H1 (cell line): Measurements from ENCODE around the gene FOXN4. TPM values are rescaled to one million over a fixed set of nuclear protein-coding genes. Genes with fewer than 3 reads are reported as not detected.

Experiments
- CTCF ChIA-PET: fragments of 300-600 bp; sonication (Branson Sonifier 250); formaldehyde crosslinking; loops from one replicate; lab custom pipeline; 2021; ENCODE audit not compliant: partially characterized antibody; lab: Charles Lee
- POLR2A ChIA-PET: fragments of 300-600 bp; sonication (Branson Sonifier 250); formaldehyde crosslinking; loops from one replicate; lab custom pipeline; 2021; ENCODE audit warnings: inconsistent platforms; ENCODE audit not compliant: partially characterized antibody; lab: Charles Lee
- DNase-seq, 2 experiments: peaks; one replicate each; pipeline versions ENCODE4 v3.0.0 to v3.0.0-alpha.2; 2010 to 2022; ENCODE audit warnings: low spot score in 2 of 2, low read depth in 1 of 2, mixed read lengths in 1 of 2
- FAIRE-seq: peaks from 2 replicates; lab custom pipeline; 2011; peaks lifted over from hg19 to GRCh38; lab: Jason Lieb, UNC
- H2AFZ ChIP-seq: 2 replicates; pipeline ENCODE4 v1.8.1; 2012; ENCODE audit warnings: low read length, inconsistent platforms
- H2AK5ac ChIP-seq: 2 replicates; pipeline ENCODE4 v1.6.1; 2013; ENCODE audit warnings: low read depth, low read length
- H2BK120ac ChIP-seq: replicated peaks from 2 replicates; pipeline ENCODE3; 2013; ENCODE audit warnings: low read depth, low read length, inconsistent platforms
- H2BK12ac ChIP-seq: 2 replicates; pipeline ENCODE4 v1.6.1; 2013; ENCODE audit warnings: low read depth, low read length
- H2BK15ac ChIP-seq: 2 replicates; pipeline ENCODE4 v1.6.1; 2013; ENCODE audit warnings: low read length
- H2BK20ac ChIP-seq: 2 replicates; pipeline ENCODE4 v1.6.1; 2013; ENCODE audit warnings: low read length
- H2BK5ac ChIP-seq: 2 replicates; pipeline ENCODE4 v1.6.1; 2013; ENCODE audit warnings: low read depth, low read length
- H3K14ac ChIP-seq: 2 replicates; pipeline ENCODE4 v1.6.1; 2013; ENCODE audit warnings: inconsistent platforms; ENCODE audit not compliant: insufficient read length
- H3K18ac ChIP-seq: 2 replicates; pipeline ENCODE4 v1.6.1; 2013; ENCODE audit warnings: low read length; ENCODE audit errors: extremely low read depth
- H3K23ac ChIP-seq: 2 replicates; pipeline ENCODE4 v1.6.1; 2013; ENCODE audit warnings: inconsistent platforms; ENCODE audit not compliant: insufficient read length
- H3K23me2 ChIP-seq: 2 replicates; pipeline ENCODE4 v1.6.1; 2013; ENCODE audit warnings: low read depth, low read length
- H3K27ac ChIP-seq: 2 replicates; pipeline ENCODE4 v1.6.1; 2011; ENCODE audit warnings: low read depth, low read length, inconsistent platforms
- H3K27me3 ChIP-seq, 4 experiments: replicated peaks in 1 of 4; 1 replicate in 1 of 4; 2 replicates in 3 of 4; pipeline versions ENCODE4 v1.6.1 to v1.8.1; 2011 to 2013; ENCODE audit warnings: low read length in 3 of 4, mild to moderate bottlenecking in 3 of 4, inconsistent platforms in 2 of 4, mixed read lengths in 2 of 4, moderate library complexity in 1 of 4; ENCODE audit not compliant: control insufficient read depth in 3 of 4, insufficient read depth in 3 of 4; ENCODE audit errors: extremely low read depth in 1 of 4
- H3K36me3 ChIP-seq, 4 experiments: 2 replicates each; pipeline versions ENCODE4 v1.6.1 to v1.8.1; 2011 to 2013; ENCODE audit warnings: mild to moderate bottlenecking in 4 of 4, low read length in 3 of 4, moderate library complexity in 2 of 4, control low read depth in 1 of 4, inconsistent platforms in 1 of 4; ENCODE audit not compliant: insufficient read depth in 4 of 4, control insufficient read depth in 2 of 4
- H3K4ac ChIP-seq: replicated peaks from 2 replicates; pipeline ENCODE3; 2013; ENCODE audit warnings: low read length, low read depth, mixed read lengths, inconsistent platforms; ENCODE audit not compliant: insufficient read length
- H3K4me1 ChIP-seq, 4 experiments: replicated peaks in 1 of 4; 1 replicate in 1 of 4; 2 replicates in 3 of 4; pipeline versions ENCODE4 v1.6.1 to v1.8.1; 2011 to 2013; ENCODE audit warnings: low read length in 3 of 4, inconsistent platforms in 2 of 4, mixed read lengths in 1 of 4; ENCODE audit not compliant: insufficient read depth in 4 of 4, control insufficient read depth in 3 of 4
- H3K4me2 ChIP-seq, 2 experiments: 2 replicates each; pipeline versions ENCODE4 v1.6.1 to v1.8.1; 2011 to 2013; ENCODE audit warnings: low read depth in 2 of 2, low read length in 2 of 2, control low read depth in 1 of 2, inconsistent platforms in 1 of 2, mild to moderate bottlenecking in 1 of 2; ENCODE audit not compliant: insufficient read depth in 1 of 2
- H3K4me3 ChIP-seq, 4 experiments: fragments of 200-600, 300-600 bp in 1 of 4; sonication (generic), shearing (Covaris generic), sonication (Bioruptor Twin) in 1 of 4; 2 replicates each; pipeline versions ENCODE4 v1.5.1 to v1.8.1; 2011 to 2016; ENCODE audit warnings: low read length in 4 of 4, low read depth in 3 of 4, control low read depth in 2 of 4, inconsistent platforms in 2 of 4, mild to moderate bottlenecking in 2 of 4, mixed read lengths in 1 of 4, moderate library complexity in 1 of 4; ENCODE audit not compliant: insufficient read depth in 2 of 4; ENCODE audit errors: extremely low read depth in 1 of 4
- H3K56ac ChIP-seq: replicated peaks from 2 replicates; pipeline ENCODE3; 2013; ENCODE audit warnings: low read depth, mild to moderate bottlenecking, mixed read lengths, low read length, inconsistent platforms; ENCODE audit not compliant: insufficient read length
- H3K79me1 ChIP-seq: 2 replicates; pipeline ENCODE4 v1.6.1; 2013; ENCODE audit warnings: low read depth, low read length, control low read depth
- H3K79me2 ChIP-seq, 2 experiments: 2 replicates each; pipeline versions ENCODE4 v1.6.1 to v1.8.1; 2012 to 2013; ENCODE audit warnings: low read length in 2 of 2, mild to moderate bottlenecking in 2 of 2, inconsistent platforms in 1 of 2; ENCODE audit not compliant: insufficient read depth in 2 of 2, control insufficient read depth in 1 of 2
- H3K9ac ChIP-seq, 4 experiments: replicated peaks in 1 of 4; 1 replicate in 1 of 4; 2 replicates in 3 of 4; pipeline versions ENCODE4 v1.6.1 to v1.8.1; 2011 to 2013; ENCODE audit warnings: low read depth in 3 of 4, low read length in 3 of 4, control low read depth in 2 of 4, mild to moderate bottlenecking in 2 of 4, moderate library complexity in 2 of 4, inconsistent platforms in 1 of 4; ENCODE audit errors: extremely low read depth in 1 of 4
- H3K9me3 ChIP-seq, 2 experiments: 2 replicates each; pipeline versions ENCODE4 v1.6.1 to v1.8.1; 2012 to 2013; ENCODE audit warnings: mild to moderate bottlenecking in 2 of 2, moderate library complexity in 2 of 2, control low read depth in 1 of 2, inconsistent platforms in 1 of 2, low read depth in 1 of 2, low read length in 1 of 2, mixed read lengths in 1 of 2; ENCODE audit not compliant: insufficient read depth in 2 of 2
- H4K20me1 ChIP-seq, 2 experiments: replicated peaks in 1 of 2; 2 replicates each; pipeline versions ENCODE3 to v1.8.1; 2011 to 2013; ENCODE audit warnings: inconsistent platforms in 2 of 2, low read length in 2 of 2, mild to moderate bottlenecking in 1 of 2; ENCODE audit not compliant: insufficient read depth in 2 of 2, control insufficient read depth in 1 of 2
- H4K5ac ChIP-seq: 2 replicates; pipeline ENCODE4 v1.6.1; 2013; ENCODE audit warnings: low read length, low read depth, mixed read lengths, inconsistent platforms; ENCODE audit not compliant: insufficient read length
- H4K8ac ChIP-seq: 2 replicates; pipeline ENCODE4 v1.8.0; 2013; ENCODE audit warnings: mild to moderate bottlenecking, moderate library complexity, low read length, inconsistent platforms; ENCODE audit not compliant: insufficient read depth; ENCODE audit errors: extremely low read depth
- H4K91ac ChIP-seq: replicated peaks from 2 replicates; pipeline ENCODE3; 2013; ENCODE audit warnings: low read length, mixed read lengths, inconsistent platforms; ENCODE audit not compliant: insufficient read length
- NANOG ChIP-seq: IDR thresholded peaks from 2 replicates; pipeline ENCODE4 v1.6.1; 2011; ENCODE audit warnings: low read length, low read depth, mild to moderate bottlenecking, inconsistent platforms; ENCODE audit not compliant: insufficient read depth, poor library complexity, severe bottlenecking
- RFX5 ChIP-seq: IDR thresholded peaks from 2 replicates; pipeline ENCODE4 v1.6.1; 2011; ENCODE audit warnings: low read depth, low read length, improper control_type of control experiment, borderline replicate concordance
- SUZ12 ChIP-seq: fragments of 200-600 bp; sonication (generic); IDR thresholded peaks from 2 replicates; pipeline ENCODE4 v1.6.1; 2012; ENCODE audit warnings: mild to moderate bottlenecking, inconsistent platforms, low read length, moderate library complexity, mixed read lengths
- WGBS, 2 experiments: shearing (Covaris generic) in 1 of 2; methylation state at CpG; one replicate each; pipeline versions ENCODE4 v1.1.6 to v1.1.7; 2013 to 2015; ENCODE audit warnings: low lambda C conversion rate in 2 of 2, mixed read lengths in 2 of 2, inconsistent platforms in 1 of 2, low coverage in 1 of 2, missing lambda C conversion rate in 1 of 2; ENCODE audit not compliant: insufficient replicate concordance in 2 of 2, insufficient coverage in 1 of 2, insufficient read length in 1 of 2; ENCODE audit errors: extremely low coverage in 1 of 2, missing lambda C conversion rate in 1 of 2; 5-methylcytosine and 5-hydroxymethylcytosine counted together
- polyA plus RNA-seq, 7 experiments: library from polyadenylated mRNA; depleted of rRNA in 3 of 7; stranded (reverse) in 5 of 7; unstranded in 2 of 7; fragments of >200 nt in 5 of 7; fragments of 200-250 nt in 2 of 7; gene quantifications; 1 replicate in 5 of 7; 2 replicates in 1 of 7; 4 replicates in 1 of 7; pipeline versions ENCODE4 v1.2.1 to v1.2.3, GENCODE V29; 2011 to 2013; ENCODE audit warnings: missing spikeins in 2 of 7, mixed read lengths in 2 of 7
- total RNA-seq: library from RNA; stranded (reverse); fragmentation: NEBNext Ultra II Directional; extraction: Animal tissue kit (Norgen Biotek cat#: 25700); gene quantifications from 2 replicates; pipeline ENCODE4 v1.2.1, GENCODE V29; 2021

The FOXN4 gene
- total and polyA plus RNA-seq, 2 of the 8 experiments (the other 6 are each of a cell fraction or from before 2014, with no cell fraction given) = 0.26 to 0.29 TPM

DNA sequence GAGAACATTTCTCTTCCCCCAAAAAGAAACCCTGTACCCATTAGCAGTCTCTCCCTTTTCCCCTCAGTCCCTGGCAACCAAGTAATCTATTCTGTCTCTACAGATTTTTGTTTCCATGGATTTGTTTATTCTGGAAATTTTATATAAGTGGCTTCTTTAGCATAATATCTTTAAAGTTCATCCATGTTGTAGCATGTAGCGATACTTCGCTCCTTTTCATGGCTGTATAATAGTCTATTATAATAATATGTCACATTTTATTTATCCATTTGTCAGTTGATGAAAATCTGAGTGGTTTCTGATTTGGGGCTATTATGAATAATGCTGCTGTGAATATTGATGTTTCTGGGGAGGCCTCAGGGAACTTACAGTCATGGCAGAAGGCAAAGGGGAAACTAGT is 25.8 kb upstream of the FOXN4 start:
- Histone ChIP-seq H3K79me1 (no peaks in the 10 kb centered on the region), H3K4me3 (no peak overlapping the region), H4K5ac (no peak overlapping the region), H2AFZ (no peak overlapping the region), H2BK20ac (no peak overlapping the region), H3K27me3 (no peaks in the 10 kb centered on the region; a peak in 1 of 7 replicates), H3K4me1 (no peaks in the 10 kb centered on the region), H2BK12ac (no peak overlapping the region), H3K27ac (no peak overlapping the region), H3K36me3 (no peaks in the 10 kb centered on the region), H3K79me2 (no peaks in the 10 kb centered on the region), H3K9ac (no peak overlapping the region), H3K14ac (no peak overlapping the region), H3K23ac (no peak overlapping the region), H3K4ac (no peak overlapping the region), H3K23me2 (no peaks in the 10 kb centered on the region), H4K91ac (no peak overlapping the region), H3K9me3 (no peaks in the 10 kb centered on the region), H2BK120ac (no peak overlapping the region), H2BK15ac (no peak overlapping the region), H3K56ac (no peak overlapping the region), H3K4me2 (no peak overlapping the region), H2BK5ac (no peak overlapping the region), H4K20me1 (no peaks in the 10 kb centered on the region), H4K8ac (no peak overlapping the region)
- CTCF ChIA-PET = interaction anchor here (1.0 to 1.6 kb wide), 3 partner anchors 12 to 58 kb away, joined by 3 to 5 read pairs (median 3); partner anchors contain the start of gene MYO1H
- FAIRE-seq (no peak), DNase-seq (no peak)
- POLR2A ChIA-PET = no interaction called here
- 93% methylated on average over 2 of the region's 2 CpGs; no CpG with 5 or more reads in 1 of the 2 experiments for WGBS, 2 experiments
- TF ChIP-seq SUZ12 (no peak), RFX5 (no peak), NANOG (no peak)
- TF ChIP-seq, all 59 proteins: peak for 0
- Histone ChIP-seq H2AK5ac (no peak overlapping the region), H3K18ac (no peak overlapping the region)
